ENCODE results near the gene SPRR4.
"Not testable (repeated sequence)": the region's sequence is repeated elsewhere in the genome, so short reads cannot be mapped to it uniquely, and the experiment has no call there.

- TF ChIP-seq, protein P1, sequence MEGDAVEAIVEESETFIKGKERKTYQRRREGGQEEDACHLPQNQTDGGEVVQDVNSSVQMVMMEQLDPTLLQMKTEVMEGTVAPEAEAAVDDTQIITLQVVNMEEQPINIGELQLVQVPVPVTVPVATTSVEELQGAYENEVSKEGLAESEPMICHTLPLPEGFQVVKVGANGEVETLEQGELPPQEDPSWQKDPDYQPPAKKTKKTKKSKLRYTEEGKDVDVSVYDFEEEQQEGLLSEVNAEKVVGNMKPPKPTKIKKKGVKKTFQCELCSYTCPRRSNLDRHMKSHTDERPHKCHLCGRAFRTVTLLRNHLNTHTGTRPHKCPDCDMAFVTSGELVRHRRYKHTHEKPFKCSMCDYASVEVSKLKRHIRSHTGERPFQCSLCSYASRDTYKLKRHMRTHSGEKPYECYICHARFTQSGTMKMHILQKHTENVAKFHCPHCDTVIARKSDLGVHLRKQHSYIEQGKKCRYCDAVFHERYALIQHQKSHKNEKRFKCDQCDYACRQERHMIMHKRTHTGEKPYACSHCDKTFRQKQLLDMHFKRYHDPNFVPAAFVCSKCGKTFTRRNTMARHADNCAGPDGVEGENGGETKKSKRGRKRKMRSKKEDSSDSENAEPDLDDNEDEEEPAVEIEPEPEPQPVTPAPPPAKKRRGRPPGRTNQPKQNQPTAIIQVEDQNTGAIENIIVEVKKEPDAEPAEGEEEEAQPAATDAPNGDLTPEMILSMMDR (IDR thresholded peaks at IDR 0.05; ENCODE audit: low read depth, low read length): not testable (repeated sequence)
- TF ChIP-seq POLR2A (IDR thresholded peaks at IDR 0.05; ENCODE audit: extremely low read depth, insufficient read length): not testable (repeated sequence)
Measured at GRCh38 chr1:153021829-153022228, 51.4 kb downstream of the SPRR4 start.

Measured in NB4 (cell line).